CMK (cell line): ENCODE results near the gene KLHL17.
"Not testable (repeated sequence)": the region's sequence is repeated elsewhere in the genome, so short reads cannot be mapped to it uniquely, and the experiment has no call there.

ENCODE experiments used
- DNase-seq: peaks from one replicate; pipeline ENCODE4 v3.0.0-alpha.2; 2010; ENCODE audit warnings: low read depth

KLHL17 gene

DNA sequence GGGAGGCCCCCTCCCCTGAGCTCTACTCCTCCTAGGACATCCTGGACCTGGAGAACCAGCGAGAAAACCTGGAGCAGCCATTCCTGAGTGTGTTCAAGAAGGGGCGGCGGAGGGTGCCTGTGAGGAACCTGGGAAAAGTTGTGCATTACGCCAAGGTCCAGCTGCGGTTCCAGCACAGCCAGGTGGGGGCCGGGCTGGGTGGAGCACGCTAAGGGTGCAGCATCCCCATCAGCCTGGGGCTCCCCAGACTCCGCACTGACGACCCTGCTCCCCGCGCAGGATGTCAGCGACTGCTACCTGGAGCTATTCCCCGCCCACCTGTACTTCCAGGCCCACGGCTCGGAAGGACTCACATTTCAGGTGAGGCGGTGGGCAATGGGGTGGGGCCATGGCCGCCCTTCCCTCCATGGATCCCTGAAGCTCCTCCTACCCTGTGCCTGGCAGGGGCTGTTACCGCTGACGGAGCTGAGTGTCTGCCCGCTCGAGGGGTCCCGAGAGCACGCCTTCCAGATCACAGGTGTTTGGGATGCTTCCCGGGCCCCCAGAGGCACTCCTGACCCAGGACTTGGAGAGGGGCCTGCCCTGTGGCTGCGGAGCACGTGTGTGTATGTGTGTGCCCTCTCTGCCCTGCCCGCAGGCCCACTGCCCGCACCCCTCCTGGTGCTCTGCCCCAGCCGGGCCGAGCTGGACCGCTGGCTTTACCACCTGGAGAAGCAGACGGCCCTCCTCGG is 10.0 kb downstream of the KLHL17 start:
- no peak for DNase-seq

DNA sequence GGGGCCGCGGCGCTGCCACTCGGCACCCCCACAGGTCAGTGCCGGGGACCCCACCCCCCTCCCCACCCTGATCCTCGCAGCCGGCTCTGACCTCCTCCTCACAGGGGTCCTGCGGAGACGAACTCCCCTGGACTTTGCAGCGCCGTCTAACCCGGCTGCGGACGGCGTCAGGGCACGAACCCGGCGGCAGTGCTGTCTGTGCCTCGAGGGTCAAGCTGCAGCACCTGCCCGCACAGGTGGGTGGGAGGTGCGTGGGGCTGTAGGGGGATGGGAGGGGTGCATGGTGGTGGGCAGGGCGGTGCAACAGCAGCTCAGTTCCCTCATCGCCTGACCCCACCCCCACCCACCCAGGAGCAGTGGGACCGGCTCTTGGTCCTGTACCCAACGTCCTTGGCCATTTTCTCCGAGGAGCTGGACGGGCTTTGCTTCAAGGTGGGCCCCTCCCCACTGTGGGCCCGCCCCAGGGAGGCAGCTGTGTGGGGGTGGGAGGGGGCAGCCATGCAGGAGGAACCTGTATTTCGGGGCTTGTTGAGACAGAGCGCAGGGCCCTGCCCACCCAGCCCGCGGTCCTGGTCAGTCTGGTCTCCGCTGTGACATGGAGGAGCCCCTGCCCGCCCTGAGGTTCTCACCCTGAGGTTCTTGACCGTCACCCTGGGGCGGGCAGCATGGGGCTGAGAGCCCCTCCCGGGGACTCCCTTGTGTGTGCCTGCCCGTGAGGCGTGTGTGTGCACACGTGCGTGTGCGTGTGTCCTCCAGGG is 10.8 kb downstream of the KLHL17 start:
- no peak for DNase-seq

DNA sequence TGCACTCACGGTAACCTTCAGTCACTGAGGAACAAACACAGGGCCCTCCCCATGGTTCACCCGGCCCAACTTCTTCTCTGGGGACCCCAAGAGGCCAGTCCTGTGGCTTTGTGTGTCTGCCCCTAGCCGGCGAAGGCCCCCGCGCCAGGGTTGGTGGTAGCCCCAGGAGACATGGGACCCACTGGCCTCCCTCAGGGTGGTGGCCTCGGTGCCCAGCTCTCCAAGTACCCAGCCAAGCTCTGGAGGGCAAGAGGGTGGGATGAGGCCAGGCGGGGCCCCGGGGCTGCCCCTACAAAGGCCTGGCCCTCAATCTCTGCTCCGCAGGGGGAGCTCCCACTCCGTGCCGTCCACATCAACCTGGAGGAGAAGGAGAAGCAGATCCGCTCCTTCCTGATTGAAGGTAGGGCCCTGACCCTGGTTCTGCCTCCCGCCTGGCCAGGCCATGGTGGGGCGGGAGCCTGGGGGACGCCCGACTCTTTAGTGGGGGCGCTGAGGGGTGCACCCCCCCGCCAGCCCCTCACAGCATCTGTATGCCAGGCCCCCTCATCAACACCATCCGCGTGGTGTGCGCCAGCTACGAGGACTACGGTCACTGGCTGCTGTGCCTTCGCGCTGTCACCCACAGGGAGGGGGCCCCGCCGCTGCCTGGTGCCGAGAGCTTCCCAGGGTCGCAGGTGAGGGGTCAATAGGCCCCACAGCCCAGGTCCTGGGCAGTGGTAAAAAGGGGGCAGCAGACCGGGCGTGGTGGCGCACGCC is 11.5 kb downstream of the KLHL17 start:
- no peak for DNase-seq

DNA sequence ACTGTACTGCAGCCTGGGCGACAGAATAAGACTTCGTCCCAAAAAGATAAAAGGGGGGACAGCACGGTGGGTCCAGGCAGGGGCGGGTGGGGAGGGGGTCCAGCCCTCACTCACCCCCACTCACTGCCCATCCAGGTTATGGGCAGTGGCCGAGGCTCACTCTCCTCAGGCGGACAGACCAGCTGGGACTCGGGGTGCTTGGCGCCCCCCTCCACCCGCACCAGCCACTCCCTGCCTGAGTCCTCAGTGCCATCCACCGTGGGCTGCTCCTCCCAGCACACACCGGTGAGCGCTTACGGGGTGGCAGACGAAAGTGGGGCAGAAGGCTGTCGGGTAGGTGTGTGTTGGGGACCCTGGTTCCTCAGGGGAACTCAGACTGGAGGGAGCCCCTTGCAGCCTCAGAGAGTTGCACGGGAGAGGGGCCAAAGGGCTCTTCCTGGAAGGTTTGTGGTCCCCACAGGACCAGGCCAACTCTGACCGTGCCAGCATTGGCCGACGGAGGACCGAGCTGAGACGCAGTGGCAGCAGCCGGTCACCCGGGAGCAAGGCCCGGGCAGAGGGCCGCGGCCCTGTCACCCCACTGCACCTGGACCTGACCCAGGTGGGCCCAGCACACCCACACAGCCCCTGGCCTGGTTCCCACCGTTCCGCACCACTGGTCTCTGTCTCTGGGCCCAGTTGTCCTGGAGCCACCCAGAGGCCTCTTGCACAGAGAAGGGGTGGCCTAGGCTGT is 12.5 kb downstream of the KLHL17 start:
- DNase-seq = no peak

DNA sequence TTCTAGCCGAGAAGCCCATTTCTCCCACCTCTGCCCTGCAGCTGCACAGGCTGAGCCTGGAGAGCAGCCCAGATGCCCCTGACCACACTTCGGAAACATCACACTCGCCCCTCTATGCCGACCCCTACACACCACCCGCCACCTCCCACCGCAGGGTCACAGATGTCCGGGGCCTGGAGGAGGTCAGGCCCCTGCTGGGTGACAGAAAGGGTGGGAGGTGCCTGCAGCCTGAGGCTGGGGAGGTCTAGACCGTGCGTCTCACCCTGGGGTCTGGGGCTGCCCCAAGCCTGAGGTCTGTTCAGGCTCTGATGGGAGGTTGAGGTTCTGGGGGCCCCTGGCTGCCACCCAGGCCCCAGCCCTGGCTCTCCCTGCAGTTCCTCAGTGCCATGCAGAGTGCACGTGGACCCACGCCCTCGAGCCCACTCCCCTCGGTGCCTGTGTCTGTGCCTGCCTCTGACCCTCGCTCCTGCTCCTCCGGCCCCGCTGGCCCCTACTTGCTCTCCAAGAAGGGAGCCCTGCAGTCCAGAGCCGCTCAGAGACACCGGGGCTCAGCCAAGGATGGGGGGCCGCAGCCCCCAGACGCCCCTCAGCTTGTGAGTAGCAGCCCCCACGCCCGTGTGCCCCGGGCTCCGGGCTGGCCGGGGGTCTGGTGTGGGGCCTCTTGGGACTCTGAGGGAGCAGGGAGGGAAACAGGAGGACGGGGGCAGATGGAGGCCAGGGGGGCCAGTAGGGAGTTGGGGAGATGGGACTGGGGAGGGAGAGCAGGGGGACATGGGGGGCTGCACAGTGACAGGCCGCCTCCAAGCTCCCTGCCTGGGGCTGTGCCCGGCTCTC is 13.3 kb downstream of the KLHL17 start:
- no peak for DNase-seq

DNA sequence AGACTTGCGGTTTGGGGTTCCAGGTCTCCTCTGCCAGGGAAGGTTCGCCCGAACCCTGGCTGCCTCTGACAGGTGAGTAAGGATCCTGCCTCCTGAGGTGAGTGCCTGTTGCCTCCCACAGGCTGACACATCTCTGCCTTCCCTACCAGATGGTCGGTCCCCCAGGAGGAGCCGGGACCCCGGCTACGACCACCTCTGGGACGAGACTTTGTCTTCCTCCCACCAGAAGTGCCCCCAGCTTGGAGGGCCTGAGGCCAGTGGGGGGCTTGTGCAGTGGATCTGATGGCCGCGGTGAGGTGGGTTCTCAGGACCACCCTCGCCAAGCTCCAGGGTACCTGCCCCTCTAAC is 13.9 kb downstream of the KLHL17 start:
- no peak for DNase-seq

DNA sequence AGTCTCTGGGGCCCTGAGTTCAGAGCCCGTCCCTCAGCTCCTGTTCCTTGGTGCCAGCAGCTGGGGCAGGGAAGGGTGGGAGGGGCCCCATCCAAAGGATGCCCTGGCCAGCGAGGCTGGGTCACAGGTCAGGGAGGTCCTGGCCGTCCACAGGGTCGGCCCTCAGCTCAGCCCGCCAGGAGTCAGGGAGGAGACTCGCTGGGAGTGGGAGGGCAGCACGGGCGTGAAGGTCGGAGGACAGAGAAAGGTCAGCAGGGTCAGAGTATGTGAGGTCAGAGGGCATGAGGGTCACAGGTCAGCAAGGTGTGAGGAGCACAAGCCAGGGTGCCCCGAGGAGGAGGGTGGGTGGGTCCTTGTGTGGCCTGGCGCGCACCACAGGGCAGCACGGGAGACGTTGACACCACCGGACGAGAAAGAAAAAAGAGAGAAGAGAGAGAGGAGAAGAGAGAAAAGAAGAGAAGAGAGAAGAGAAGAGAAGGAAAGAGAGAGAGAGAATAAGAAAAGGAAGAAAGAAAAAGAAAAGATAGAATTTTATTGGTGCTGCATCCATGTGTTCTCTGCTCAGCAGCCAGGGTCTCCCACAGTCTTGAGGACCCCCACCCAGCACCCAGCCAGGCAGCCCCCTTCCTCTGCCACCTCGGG is 14.4 kb downstream of the KLHL17 start:
- DNase-seq = no peak

DNA sequence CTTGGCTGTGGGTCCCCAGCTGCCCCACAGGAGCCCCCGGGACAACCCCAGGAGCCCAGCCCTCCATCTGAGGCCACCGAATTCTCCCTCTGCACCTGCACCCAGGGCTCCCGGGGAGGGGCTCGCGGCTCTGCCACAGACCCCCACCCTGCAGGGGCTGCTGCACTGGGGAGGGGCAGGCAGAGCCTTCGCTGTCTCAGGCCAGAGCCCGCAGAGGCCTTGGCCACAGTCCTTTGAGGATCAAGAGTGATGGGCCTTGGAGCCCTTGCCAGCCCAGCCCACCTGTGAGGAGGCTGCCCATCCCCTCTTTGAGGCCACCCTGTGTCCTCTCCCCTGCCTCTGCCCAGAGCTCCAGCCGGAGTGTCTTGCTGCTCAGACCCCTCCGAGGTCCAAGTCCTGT is 15.0 kb downstream of the KLHL17 start:
- DNase-seq = no peak

DNA sequence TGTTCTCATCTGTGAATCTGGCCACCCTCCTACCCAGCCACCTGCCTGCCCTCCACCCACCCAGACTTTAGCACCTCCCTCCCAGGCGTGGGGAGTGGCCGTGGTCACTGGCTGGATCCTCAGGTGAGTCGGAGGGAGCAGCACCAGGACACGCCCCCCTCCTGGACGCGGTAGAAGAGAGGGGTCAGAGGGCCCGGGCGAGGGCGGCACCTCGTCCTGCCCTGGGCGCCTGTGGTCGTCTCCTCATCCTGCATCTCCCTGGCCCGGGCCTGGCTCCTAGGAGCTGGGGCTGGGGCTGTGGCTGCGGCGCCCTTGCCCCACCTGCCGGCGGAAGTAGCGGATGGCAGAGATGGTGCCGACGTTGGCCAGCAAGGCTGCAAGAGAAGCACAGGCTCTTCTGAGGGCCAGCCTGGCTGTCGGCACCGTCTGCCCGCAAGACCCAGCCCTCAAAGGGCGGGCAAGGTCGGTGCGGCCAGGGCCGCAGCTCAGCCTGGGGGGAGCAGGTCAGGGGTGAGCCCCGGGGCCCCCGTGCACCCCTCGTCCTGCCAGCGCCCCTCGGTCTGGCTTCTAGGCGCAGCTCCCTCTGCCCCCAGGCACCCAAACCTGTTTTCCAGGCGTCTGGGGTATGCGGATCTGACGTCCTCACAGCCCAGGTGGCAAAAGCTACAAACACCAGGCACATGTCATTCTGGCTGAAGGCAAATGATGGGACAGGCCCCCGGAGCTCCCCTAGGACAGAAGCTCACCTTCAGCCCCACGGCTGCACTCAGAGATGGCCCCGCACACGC is 15.7 kb downstream of the KLHL17 start:
- DNase-seq = no peak

DNA sequence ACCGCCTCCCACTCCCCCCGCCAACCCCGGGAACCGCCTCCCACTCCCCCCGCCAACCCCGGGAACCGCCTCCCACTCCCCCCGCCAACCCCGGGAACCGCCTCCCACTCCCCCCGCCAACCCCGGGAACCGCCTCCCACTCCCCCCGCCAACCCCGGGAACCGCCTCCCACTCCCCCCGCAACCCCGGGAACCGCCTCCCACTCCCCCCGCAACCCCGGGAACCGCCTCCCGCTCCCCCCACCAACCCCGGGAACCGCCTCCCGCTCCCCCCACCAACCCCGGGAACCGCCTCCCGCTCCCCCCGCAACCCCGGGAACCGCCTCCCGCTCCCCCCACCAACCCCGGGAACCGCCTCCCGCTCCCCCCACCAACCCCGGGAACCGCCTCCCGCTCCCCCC is 16.4 kb downstream of the KLHL17 start:
- DNase-seq = not testable (repeated sequence)

DNA sequence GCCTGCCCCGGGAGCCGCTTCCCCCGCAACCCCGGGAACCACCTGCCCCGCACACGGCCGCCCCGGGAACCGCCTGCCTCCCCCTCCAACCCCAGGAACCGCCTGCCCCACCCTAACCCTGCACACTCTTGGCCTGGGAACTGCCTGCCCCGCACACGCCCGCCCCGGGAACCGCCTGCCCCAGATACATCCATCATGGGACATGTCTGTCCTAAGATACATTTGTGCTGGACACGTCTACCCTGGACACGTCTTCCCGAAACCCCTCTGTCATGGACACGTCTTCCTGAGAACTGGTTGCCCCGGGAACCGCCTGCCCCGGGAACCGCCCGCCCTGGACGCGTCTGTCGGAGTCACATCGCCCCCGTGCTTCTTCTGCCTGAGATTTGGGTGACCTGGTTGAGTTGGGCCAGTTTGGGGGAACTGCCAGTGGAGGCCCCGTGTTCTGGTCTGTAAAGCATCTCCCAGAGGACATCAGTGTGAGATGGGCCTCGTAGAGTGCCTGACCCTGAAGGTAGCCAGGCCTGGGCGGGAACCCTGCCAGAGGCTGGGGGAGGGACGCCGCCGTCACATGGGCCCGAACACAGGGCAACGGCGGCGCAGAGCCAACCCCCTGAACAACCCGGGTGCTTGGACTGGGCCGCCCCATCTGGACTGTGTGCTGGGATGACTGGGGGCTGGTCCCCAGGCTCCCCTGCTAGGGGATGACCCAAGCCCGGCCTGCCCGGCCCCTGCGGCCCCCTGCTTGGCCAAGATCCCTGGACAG is 17.9 kb downstream of the KLHL17 start:
- no peak for DNase-seq

DNA sequence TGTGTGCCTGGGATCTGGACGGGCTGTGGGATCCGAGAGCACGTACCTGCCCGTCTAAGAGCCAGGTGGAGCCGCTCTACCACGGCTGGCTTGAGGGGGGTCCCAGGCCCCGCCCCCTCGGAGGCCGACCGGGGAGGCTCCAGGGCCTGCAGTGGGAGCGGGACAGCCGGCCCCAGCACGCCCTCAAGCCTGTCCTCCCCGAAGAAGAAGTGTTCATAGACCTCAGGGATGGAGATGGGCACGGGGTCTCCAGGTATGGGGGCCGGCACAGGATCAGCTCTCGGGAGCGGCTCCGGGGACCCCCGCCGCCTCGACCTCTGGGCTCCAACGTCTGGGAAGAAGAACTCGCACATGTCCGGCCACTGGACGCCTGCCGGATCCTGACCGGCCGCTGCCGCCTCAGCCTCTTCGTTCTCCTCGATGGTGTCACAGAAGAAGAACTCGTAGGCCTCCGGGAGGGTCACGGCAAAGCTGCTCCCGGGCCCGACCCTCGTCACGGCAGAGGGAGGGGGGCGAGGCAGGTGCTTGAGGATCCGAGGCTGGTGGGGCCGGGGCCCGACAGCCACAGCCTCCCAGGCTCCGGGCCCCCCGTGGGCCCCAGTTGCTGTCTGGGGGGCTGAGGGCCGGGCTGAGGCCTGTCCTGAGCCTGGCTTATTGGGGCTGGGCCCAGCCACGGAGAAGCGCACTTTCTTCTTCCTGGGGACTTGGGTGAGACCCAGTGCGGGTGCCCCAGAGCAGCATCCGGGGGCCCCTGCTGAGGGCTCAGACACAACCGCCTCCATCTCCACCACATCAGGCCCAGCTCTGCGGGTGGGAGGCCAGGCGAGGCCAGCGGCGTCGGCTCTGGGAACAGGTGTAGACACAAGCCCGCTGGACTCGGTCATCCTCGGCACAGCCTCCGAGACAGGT is 18.7 kb downstream of the KLHL17 start:
- DNase-seq = no peak

DNA sequence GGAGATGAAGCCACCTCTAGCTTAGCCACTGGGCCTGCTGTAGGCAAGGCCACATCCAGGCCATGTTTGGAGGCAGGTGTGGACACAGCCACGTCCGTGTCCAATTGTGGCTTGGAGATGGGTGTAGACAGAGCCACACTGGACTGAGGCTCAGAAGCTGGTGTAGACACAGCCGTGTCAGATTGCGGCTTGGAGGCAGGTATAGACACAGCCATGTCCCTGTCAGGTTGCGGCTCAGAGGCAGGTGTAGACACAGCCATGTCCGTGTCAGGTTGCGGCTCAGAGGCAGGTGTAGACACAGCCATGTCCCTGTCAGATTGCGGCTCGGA is 19.3 kb downstream of the KLHL17 start:
- no peak for DNase-seq

DNA sequence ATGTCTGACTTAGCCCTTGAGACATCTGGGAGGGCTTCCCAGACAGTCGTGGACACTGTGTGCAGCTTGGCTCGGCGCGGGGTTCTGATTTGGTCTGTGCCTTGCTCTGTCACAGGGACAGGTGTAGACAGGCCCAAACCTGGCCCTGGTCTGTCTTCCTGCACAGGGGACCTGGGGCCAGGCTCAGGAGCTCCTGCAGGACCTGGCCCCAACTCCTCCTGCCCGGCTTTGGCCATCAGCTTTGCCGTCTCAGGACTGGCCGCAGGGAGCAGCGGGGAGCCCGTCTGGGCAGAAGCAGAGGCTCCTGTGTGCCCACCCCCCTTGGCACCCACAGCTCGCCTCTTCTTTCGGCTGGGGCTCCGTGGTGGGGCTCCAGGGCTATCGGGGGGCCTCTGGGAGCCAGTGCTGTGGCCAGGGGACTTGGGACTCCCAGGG is 19.8 kb downstream of the KLHL17 start:
- DNase-seq = no peak

DNA sequence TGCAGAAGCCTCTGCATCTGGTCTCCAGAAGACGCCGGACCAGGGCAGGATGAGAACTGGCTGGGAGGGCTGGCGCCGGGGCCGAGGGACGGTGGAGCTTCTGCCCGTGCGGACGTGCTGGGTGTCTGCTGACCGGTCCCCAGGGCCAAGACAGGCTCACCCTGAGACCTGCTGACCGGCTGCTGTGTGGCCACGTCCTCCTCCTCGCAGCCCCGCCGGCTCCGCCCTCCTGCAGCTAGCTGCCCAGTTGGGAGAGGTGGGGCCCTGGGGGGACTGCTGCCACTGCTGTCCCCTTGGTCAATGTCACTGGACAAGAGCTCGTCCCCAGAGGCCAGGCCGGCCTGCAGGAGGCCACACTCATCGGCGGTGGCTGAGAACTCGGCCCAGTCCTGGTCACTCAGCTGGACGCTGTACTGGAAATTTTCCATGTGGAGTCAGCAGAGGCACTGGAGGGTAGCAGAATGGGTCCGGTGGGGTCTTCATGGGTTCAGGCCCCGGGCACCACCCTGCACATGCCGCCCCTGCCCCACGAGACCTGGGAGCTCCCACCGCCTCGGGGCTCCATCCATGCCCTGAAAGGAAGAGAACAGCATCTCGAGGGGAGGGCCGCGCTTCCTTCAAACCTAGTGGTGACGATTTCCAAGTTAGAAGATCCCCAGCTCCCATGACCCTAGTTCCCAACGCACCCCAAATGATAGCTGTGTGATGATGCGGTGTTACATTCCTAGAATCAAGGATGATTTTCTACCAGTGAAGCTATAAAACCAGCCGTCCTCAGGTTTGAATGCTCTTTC is 20.4 kb downstream of the KLHL17 start:
- DNase-seq = no peak

DNA sequence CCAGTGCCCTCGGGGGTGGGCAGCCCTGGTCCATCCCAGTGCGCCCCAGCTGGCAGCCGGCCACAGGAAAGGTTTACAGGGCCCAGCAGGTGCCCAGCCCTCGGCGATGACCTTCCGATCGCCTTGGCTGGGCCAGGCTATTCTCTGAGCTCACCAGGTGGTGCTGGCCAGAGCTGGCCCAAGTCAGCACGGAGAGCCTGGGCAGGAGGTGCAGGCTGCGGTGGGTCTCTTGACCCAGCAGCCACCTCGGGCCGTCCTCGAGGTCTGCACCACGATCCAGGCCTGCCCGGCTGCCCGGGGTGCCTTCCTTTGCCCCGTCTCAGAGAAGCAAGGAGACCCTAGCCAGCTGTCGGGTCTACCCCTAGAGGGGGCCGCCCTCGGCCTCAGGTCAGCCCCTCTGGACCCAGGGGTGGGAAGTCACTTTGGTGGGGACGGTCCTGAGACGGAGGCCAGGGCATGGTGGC is 21.1 kb downstream of the KLHL17 start:
- DNase-seq = no peak

DNA sequence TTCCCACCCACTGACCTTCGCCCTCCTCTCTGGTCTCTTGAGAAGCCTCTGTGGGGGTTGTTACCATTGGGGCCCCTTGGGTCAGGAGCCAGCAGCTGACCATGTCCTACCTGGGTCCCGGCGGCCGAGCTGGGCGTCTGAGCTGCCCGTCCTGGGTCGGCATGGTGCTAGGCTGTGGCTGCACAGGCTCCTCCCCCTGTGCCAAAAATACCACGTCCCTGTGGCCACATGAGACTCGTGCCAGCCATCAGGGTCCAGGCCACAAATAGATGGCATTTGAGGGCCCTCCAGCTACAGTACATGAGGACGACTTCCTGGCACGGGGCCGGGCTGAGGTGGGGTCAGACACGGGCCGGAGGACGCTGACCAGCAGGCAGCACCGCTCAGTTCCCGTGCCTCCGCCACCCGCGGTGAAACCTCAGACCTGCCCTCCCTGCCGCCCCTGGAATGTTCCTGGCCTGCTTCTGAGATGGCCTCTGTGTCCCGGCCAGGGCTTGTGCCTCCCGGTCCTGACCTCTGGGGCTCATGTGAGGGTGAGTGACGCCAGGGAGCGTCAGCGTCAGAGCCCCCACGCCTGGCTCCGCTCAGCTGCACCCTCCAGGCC is 21.7 kb downstream of the KLHL17 start, which contains the start of gene PERM1:
Gene PERM1, minus strand, starts transcription at position 139 of the 604 bp plus-strand sequence. CDS start 1,064 bp downstream, outside the sequence.
- no peak for DNase-seq
